Hematopoietic multipotent progenitor cell (in vitro differentiated cells): ENCODE results near the gene UPF3A. TPM values are rescaled to one million over a fixed set of nuclear protein-coding genes. Genes with fewer than 3 reads are reported as not detected.
"Not testable (repeated sequence)": the region's sequence is repeated elsewhere in the genome, so short reads cannot be mapped to it uniquely, and the experiment has no call there.

ENCODE experiments used
- DNase-seq, 3 donors: peaks; one replicate each; pipeline ENCODE4 v3.0.0-alpha.2; 2011 to 2015; ENCODE audit warnings: low read depth in 2 of 3, low spot score in 2 of 3
- total RNA-seq: library from RNA; depleted of rRNA; stranded (reverse); fragments of >200 nt; gene quantifications from one replicate; pipeline ENCODE4 v1.2.3, GENCODE V29; 2012

UPF3A gene
- total RNA-seq, 1 donor, result 20.2 TPM

GRCh38 chr13:114261328-114261965, 20.0 kb upstream of the UPF3A start:
- no peak for DNase-seq

- DNase-seq, result peak in 2 of 3 donors; percentile 28 to 63
Measured at GRCh38 chr13:114263578-114263977, 17.8 kb upstream of the UPF3A start.

- DNase-seq, result not testable (repeated sequence)
Measured at GRCh38 chr13:114264313-114264712, 17.1 kb upstream of the UPF3A start.

GRCh38 chr13:114264886-114265611, 16.4 kb upstream of the UPF3A start:
- DNase-seq, result no peak

DNA sequence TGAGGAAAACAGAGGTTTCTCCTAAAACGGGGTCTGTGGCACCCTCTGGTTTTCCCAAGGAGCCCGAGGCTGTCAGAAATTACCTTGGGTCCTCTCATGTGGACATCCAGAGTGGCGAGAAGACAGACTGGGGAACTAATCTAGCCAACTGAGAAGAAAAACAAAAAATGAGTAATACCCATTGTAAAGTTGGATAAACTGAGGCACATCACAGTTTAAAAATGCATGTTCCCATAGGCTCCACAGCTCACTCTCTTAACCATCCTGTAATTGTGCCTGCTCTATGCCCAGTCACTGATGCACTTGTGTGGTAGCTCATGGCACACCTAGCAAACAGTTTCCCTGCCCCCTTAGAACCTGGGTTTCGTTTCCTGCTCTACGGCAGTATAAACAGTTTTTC, 15.2 kb upstream of the UPF3A start:
- no peak for DNase-seq

DNA sequence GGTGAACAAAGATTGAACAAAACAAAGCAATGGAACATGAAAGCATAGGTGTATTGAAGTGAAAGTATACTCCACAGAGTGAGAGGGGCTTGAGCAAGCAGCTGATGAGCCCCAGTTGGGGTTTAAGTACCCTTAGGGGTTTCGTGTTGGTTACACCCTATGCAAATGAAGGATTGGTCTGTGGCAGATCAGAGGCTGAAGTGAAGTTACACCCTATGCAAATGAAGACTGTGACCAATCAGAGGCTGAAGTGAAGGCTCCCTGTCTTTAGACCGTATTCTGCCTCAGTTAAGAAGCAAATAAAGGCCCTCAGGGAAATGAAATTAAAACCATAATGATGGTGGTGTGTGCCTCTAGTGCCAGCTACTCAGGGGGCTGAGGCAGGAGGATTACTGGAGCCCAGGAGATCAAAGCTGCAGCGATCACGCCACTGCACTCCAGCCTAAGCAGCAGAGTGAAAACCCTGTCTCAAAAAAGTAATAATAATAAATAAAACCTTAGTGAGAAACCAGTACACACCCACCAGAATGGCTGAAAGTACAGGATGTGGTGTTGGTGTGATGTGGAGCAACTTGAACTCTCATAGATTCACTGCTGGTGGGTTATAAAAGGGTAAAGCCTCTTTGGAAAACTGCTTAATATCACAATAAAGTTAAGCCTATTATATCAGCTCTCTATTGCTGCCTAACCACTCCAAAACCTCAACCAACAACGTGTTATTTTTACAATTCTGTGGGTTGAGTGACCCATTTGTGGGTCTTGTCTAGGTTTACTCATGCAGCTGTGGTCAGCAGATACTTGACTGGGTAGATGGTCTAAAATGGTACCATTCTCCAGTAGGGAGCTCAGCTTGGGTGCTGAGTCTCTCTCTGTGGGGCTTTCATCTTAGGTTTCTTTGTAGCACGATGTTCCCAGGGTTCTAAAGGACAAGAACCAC, 12.8 kb upstream of the UPF3A start:
- DNase-seq, result no peak

DNA sequence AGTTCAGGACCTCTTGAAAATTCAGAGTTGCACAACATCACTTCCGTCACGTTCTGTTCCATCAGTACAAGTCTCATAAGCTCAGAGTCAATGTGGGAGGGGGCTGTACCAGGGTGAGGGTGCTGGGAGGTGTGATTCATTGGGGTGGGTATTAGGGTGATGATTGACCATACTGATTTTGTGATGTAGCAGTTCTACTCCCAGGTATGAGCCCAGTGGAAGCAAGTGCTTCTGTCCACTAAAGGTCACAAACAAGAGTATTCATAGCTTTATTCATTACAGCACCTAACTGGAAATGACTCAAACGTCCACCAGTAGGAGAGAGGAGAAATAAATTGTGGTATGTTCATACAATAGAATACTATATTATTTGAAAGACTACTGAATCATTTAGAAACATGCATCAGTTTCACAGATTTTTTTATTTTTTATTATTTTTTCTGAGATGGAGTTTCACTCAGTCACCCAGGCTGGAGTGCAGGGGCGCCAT, 12.1 kb upstream of the UPF3A start:
- DNase-seq, result no peak

DNA sequence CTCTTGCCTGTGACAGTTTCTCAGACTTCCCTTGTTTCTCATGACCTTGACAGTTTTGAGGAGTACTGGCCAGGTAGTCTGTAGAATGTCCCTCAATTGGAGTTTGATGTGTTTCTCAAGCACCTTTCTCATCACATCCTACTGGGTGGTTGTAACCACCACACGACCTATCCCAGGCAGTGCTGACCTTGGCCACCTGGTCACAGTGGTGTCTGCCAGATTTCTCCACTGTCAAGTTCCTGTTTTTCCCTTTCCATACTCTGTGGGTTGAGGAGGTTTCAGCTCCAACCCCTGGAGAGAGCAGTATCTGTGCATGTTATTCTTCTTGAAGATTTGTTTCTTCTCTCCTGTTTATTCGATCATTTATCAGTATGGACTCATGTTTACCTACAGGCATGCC, 8.4 kb upstream of the UPF3A start:
- DNase-seq, result no peak

DNA sequence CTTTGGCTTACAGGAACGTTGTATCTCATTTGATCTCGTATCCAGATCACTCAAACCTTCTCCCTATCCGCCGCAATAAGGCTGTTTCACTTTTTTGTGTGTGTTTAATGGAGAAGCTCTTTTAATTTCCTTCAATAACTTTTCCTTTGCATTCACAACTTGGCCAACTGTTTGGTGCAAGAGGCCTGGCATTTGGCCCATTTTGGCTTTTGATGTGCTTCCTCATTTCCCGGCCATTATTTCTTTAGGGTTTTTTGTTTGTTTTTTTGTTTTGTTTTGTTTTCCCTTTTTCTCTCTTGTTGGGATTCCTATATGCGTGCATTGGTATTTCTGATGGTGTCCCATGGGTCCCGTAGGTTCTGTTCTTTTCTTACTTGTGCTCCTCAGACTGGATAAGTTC, 6.1 kb upstream of the UPF3A start:
- peak in 2 of 3 donors; percentile 25 to 56 for DNase-seq

DNA sequence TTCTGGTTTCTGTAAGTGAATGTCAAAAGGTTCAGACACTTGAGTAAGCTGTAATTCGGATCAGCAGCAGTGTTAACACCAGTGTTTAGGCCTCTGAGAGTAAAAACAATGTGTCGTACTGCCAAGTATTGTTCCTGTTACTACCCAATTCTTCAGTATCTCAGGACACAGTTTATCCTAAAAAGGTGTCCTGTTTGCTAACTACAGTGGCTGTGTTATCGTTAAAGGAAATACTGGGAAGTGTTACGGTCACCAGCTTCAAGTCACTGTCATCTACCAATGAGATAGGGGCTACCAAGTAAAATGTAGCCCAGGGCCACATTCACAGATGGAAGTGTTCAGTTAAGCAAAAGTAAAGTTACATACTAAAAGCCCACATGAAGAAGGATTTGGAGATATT, 2.3 kb upstream of the UPF3A start:
- DNase-seq, result no peak

GRCh38 chr13:114279758-114280355, 1.5 kb upstream of the UPF3A start:
- DNase-seq, result no peak

DNA sequence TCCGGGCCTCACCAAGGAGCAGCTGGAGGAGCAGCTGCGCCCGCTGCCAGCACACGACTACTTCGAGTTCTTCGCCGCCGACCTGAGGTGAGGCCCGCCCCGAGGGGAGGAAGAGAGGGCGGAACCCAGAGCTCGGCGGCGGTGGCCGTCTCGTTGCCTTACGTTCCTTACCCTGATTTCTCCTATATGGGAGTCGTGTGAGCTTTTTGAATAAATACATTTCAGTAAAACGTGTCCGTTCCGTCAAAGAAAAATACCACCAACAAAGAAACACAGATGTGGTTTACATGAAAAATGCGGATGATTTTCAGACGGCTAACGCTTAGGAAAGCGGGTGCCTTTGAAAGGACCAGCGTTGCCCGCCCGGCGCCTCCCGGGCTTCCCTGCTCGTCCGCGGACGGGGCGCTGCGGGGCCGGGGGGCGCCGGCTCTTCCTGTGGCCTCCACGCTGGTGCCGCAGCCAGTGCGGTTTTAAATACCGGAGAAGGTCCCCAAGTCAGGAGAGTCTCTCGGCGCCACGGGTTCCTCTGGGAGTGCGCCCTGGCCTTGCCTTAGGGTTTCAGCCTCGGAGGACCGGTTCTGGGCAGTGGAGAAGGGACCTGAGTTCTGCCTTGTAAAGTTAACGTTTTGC, 755 bp downstream of the UPF3A start:
- peak; percentile 52 to 84 (median 74) for DNase-seq

DNA sequence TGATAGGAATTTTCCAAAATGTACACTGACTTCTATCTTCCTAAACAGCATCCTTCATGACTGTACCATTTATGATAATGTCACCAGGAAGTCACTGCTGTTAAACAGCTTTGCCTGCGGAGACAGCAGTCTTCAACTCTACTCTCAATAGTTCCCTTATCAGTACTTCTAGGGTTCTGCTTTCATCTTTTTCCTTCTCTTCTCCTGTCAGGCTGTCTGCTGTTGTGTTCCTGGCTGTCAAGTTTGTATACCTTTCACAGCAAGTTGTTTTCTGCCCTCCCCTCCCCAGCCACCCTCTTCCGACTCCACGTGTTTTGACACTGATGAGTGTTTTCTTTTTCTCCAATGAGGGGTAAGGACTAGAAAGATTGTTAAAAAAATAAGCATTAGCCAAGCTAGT, 2.2 kb downstream of the UPF3A start:
- DNase-seq, result no peak

- DNase-seq, result no peak
Measured at GRCh38 chr13:114284680-114285079, 3.3 kb downstream of the UPF3A start.

DNA sequence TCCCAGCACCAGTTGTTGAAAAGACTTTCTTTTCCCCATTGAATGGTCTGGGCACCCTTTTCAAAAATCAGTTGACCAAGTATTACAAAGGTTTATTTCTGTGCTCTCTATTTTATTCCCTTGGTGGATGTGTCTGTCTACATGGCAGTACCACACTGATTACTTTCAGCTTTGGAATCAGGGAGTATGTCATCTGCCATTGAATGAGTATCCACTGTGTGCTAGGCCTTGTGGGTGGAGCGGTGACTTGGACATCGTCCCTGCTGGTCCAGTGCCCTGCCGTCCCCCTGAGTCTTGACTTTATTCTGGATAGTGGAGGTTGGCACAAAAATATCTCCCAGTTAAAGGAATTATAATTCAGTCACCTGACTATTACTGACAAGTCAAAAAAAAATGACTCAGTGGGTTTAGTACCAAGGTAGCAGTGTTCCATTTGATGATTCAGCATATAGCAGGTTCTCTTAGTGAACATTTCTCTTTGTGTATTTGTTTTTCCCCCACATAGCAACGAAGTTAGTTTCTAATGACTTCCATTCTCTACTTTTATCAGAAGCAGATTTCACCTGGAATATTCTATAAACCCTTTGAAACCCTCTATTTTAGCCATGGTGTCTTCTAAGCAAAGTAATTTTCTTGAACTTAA, 3.9 kb downstream of the UPF3A start:
- peak in 1 of 3 donors; percentile 29 for DNase-seq

DNA sequence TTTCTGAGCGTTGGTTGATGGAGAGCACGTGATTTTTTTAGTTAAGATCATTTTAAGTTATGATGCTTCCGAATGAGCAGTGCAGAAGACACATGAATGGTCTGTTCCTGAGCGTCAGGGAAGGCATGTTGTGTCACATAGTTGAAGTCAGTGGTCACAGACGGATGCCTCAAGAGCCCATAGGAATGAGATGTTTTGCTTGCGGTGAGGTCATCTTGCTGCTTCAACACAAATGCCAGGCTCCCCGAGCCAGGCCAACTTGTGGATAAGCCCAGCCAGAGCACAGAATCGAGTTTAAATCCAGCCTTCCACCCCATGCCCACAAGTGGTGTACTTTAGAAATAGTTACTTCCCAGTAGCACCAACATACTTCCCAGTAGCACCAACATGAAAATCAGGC, 5.4 kb downstream of the UPF3A start:
- DNase-seq, result no peak

DNA sequence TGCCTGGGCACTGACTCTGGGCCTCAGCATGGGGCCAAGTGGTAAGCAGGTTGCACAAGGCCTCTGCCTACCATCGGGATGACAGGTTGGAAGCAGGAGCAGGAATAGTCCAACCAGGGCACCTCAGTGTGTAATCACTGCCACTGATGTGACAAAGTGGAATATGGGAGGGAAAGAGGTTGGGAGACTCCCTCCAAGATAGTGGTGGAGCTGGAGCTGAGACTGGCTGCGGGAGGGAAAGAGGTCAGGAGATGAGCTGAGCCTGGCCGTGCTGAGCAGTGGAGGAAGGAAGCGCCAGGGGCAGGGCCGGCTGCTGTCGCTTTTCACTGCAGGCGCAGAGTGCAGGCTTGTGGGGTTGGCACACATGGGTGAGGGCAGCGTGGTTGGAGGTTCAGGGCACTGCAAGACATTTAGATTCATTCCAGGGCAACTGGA, 6.8 kb downstream of the UPF3A start:
- no peak for DNase-seq

- DNase-seq, result no peak
Measured at GRCh38 chr13:114296448-114296847, 15.0 kb downstream of the UPF3A start.

DNA sequence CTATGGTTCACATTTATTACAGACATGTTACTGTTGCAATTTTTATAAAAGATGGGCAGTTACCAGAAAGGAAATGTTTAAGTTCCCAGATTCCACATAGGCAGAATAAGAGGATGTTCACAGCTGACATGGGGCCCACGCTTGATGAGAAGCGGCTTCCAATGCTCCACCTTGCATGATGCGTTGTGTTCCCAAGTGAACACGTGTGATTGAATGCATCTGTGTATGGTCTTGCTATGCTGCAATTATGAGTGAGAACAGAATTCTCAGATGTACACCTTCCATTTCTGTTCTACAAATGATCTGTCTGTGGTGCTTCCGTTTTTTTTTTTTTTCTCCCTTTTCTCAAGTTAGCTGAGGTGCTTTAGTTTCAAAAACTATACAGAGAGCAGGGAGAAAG, 15.5 kb downstream of the UPF3A start:
- no peak for DNase-seq

- DNase-seq, result no peak
Measured at GRCh38 chr13:114298866-114299265, 17.5 kb downstream of the UPF3A start.
